Spleen (tissue), 11 donors: ENCODE data around the gene APOBEC3B. TPM values are rescaled to one million over a fixed set of nuclear protein-coding genes. Genes with fewer than 3 reads are reported as not detected.

ENCODE experiments used
- DNase-seq: peaks from one replicate; pipeline ENCODE4 v3.0.0-alpha.2; 2020
- H3K27ac ChIP-seq, 8 donors: fragments of 200-600 bp; sonication (generic) in 7 of 8; 1 replicate in 4 of 8; 2 replicates in 4 of 8; pipeline versions ENCODE4 v1.5.0 to v1.8.0; 2016 to 2021; ENCODE audit warnings: inconsistent platforms in 4 of 8, mild to moderate bottlenecking in 4 of 8, moderate library complexity in 1 of 8
- H3K27me3 ChIP-seq, 7 donors: fragments of 200-600 bp; sonication (generic) in 6 of 7; replicated peaks in 1 of 7; 1 replicate in 4 of 7; 2 replicates in 3 of 7; pipeline versions ENCODE4 v1.5.0 to v1.8.0; 2016 to 2021; ENCODE audit warnings: inconsistent platforms in 3 of 7, mild to moderate bottlenecking in 1 of 7
- H3K36me3 ChIP-seq, 6 donors: fragments of 200-600 bp; sonication (generic) in 5 of 6; 1 replicate in 4 of 6; 2 replicates in 2 of 6; pipeline versions ENCODE4 v1.5.0 to v1.8.0; 2016 to 2021; ENCODE audit warnings: inconsistent platforms in 2 of 6
- H3K4me1 ChIP-seq, 6 donors: fragments of 200-600 bp; sonication (generic) in 5 of 6; 1 replicate in 3 of 6; 2 replicates in 3 of 6; pipeline versions ENCODE4 v1.5.0 to v1.8.0; 2016 to 2021; ENCODE audit warnings: inconsistent platforms in 3 of 6
- H3K4me3 ChIP-seq, 8 donors: fragments of 200-600 bp; sonication (generic) in 7 of 8; 1 replicate in 4 of 8; 2 replicates in 4 of 8; pipeline versions ENCODE4 v1.5.0 to v1.8.0; 2016 to 2021; ENCODE audit warnings: inconsistent platforms in 4 of 8, mild to moderate bottlenecking in 4 of 8, moderate library complexity in 2 of 8
- H3K9me3 ChIP-seq, 8 donors: fragments of 200-600 bp; sonication (generic) in 7 of 8; 1 replicate in 4 of 8; 2 replicates in 4 of 8; pipeline versions ENCODE4 v1.5.0 to v1.8.0; 2016 to 2021; ENCODE audit warnings: inconsistent platforms in 4 of 8
- CTCF ChIP-seq, 11 experiments: fragments of 200-600 bp in 7 of 11; fragments of 450-650 bp in 4 of 11; sonication (generic) in 4 of 11; IDR thresholded peaks in 8 of 11; conservative IDR thresholded peaks in 3 of 11; 1 replicate in 7 of 11; 2 replicates in 4 of 11; pipeline versions ENCODE4 v1.4.0 to v1.8.0; 2016 to 2021; ENCODE audit warnings: antibody characterized with exemption in 11 of 11, inconsistent platforms in 4 of 11, mild to moderate bottlenecking in 1 of 11
- POLR2A ChIP-seq, 3 donors: fragments of 450-650 bp; IDR thresholded peaks; one replicate each; pipeline ENCODE4 v1.5.1; 2017; ENCODE audit warnings: antibody characterized with exemption in 3 of 3, mild to moderate bottlenecking in 1 of 3
- POLR2AphosphoS5 ChIP-seq, 3 donors: sonication (generic); formaldehyde crosslinking; IDR thresholded peaks; one replicate each; pipeline ENCODE4 v1.5.1; 2017; ENCODE audit warnings: antibody characterized with exemption in 3 of 3
- WGBS, 5 donors: extraction: QIAGEN DNeasy Blood & Tissue Kit in 3 of 5; methylation state at CpG; one replicate each; pipeline versions ENCODE4 v1.1.5 to v1.1.7; 2013 to 2018; 5-methylcytosine and 5-hydroxymethylcytosine counted together
- intact Hi-C: fragments of 100-400 bp; cut with DNase I; formaldehyde crosslinking; loops from one replicate; pipeline ENCODE4 v1.15.0; 2023; ENCODE audit warnings: low total_unique reads
- polyA plus RNA-seq, 3 donors: library from polyadenylated mRNA; stranded (reverse); fragments of 200-250 nt; gene quantifications; one replicate each; pipeline ENCODE4 v1.2.1, GENCODE V29; 2013
- total RNA-seq, 7 donors: library from RNA; depleted of rRNA in 3 of 7; stranded (reverse); fragments of >200 nt in 3 of 7; fragmentation: NEBNext Ultra II Directional in 4 of 7; extraction: Animal tissue kit (Norgen Biotek cat#: 25700) in 4 of 7; gene quantifications; one replicate each; pipeline versions ENCODE4 v1.1.0 to v1.2.1, GENCODE V29; 2016 to 2021
- donor health status: healthy with polysubstance abuse.
- donor health status: DM: no; HTN: no; CAD: no; lungs with moderate emphysema.
- donor health status: DM: no; HTN: no; CAD: no.
- donor health status: Bipolar disorder and iron deficiency.
- donor health status: healthy.
- donor health status: DM: no; HTN: no; CAD: no.
- donor health status: DM: yes; HTN: yes; CAD: no.

The APOBEC3B gene
- total and polyA plus RNA-seq, 10 donors, result 1.2 to 14.0 (median 4.3) TPM; not detected in 1

GRCh38 chr22:38940811-38941384, 41.2 kb upstream of the APOBEC3B start:
- H3K27me3 ChIP-seq, result peaks cover 0 to 17% (median 0%) of the 10 kb centered on the region in 7 donors
- DNase-seq, result no peak
- H3K36me3 ChIP-seq, result no peaks in the 10 kb centered on the region
- H3K4me1 ChIP-seq, result peaks cover 4 to 50% (median 31%) of the 10 kb centered on the region in 6 donors
- H3K27ac ChIP-seq, result peak overlapping the region in 7 of 8 donors; percentile 34 to 88 (median 76)
- peak overlapping the region in 1 of 8 donors; percentile 58 for H3K4me3 ChIP-seq
- TF ChIP-seq CTCF (IDR thresholded peaks at IDR 0.05 in 8 of 11, conservative IDR thresholded peaks at IDR 0.05 in 3 of 11) (no peak), POLR2A (IDR thresholded peaks at IDR 0.05) (no peak), POLR2AphosphoS5 (IDR thresholded peaks at IDR 0.05) (no peak)
- 89 to 94% (median 93%) methylated on average over 6 of the region's 6 CpGs for WGBS, 5 donors
- intact Hi-C loops, result no loop called here
- H3K9me3 ChIP-seq, result no peaks in the 10 kb centered on the region

GRCh38 chr22:38941488-38941987, 40.6 kb upstream of the APOBEC3B start:
- Histone ChIP-seq H3K4me1 (peaks cover 4 to 52% (median 31%) of the 10 kb centered on the region in 6 donors), H3K36me3 (no peaks in the 10 kb centered on the region), H3K27ac (peak overlapping the region in 7 of 8 donors; percentile 34 to 88 (median 76)), H3K9me3 (no peaks in the 10 kb centered on the region), H3K4me3 (peak overlapping the region in 1 of 8 donors; percentile 58), H3K27me3 (peaks cover 0 to 13% (median 0%) of the 10 kb centered on the region in 7 donors)
- DNase-seq, result no peak
- TF ChIP-seq POLR2A (IDR thresholded peaks at IDR 0.05) (no peak), CTCF (IDR thresholded peaks at IDR 0.05 in 8 of 11, conservative IDR thresholded peaks at IDR 0.05 in 3 of 11) (no peak), POLR2AphosphoS5 (IDR thresholded peaks at IDR 0.05) (no peak)
- WGBS, 5 donors, result 13 to 32% (median 18%) methylated on average over 13 of the region's 13 CpGs
- intact Hi-C loops, result no loop called here

GRCh38 chr22:38942702-38943101, 39.4 kb upstream of the APOBEC3B start:
- Histone ChIP-seq H3K9me3 (no peaks in the 10 kb centered on the region), H3K27me3 (peaks cover 0 to 13% (median 0%) of the 10 kb centered on the region in 7 donors), H3K4me1 (peaks cover 4 to 58% (median 31%) of the 10 kb centered on the region in 6 donors), H3K4me3 (peak overlapping the region in 1 of 8 donors; percentile 58), H3K27ac (peak overlapping the region in 7 of 8 donors; percentile 56 to 88 (median 79)), H3K36me3 (no peaks in the 10 kb centered on the region)
- intact Hi-C loops, result no loop called here
- no peak for DNase-seq
- 48 to 72% (median 65%) methylated on average over 5 of the region's 5 CpGs for WGBS, 5 donors
- no peak for TF ChIP-seq POLR2AphosphoS5 (IDR thresholded peaks at IDR 0.05)
- TF ChIP-seq CTCF (IDR thresholded peaks at IDR 0.05 in 8 of 11, conservative IDR thresholded peaks at IDR 0.05 in 3 of 11), result no peak
- TF ChIP-seq POLR2A (IDR thresholded peaks at IDR 0.05), result no peak

DNA sequence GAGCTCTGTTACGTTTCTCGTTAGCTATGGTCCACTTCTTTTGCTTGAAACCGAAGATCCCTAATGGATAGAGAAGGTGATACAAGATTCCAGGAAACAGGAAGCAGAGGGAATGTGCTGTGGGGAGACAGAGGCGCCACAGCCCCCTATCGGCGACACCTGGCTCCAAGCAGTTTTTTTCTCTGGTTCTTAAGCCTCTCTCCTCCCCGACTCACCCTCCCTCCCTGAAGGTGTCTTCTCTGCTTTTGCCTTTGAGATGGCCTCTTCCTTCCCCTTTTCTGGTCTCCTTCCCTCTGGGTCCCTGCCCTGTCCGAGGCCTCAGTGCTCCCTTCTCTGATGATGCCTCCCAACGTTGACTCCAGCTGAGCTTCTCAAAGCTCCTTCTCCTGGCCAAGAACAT, 38.9 kb upstream of the APOBEC3B start:
- no peaks in the 10 kb centered on the region for H3K36me3 ChIP-seq
- peak overlapping the region in 1 of 8 donors; percentile 58 for H3K4me3 ChIP-seq
- no peak for DNase-seq
- H3K4me1 ChIP-seq, result peaks cover 4 to 58% (median 31%) of the 10 kb centered on the region in 6 donors
- H3K27ac ChIP-seq, result peak overlapping the region in 7 of 8 donors; percentile 56 to 88 (median 79)
- 26 to 44% (median 32%) methylated on average over 9 of the region's 9 CpGs for WGBS, 5 donors
- peaks cover 0 to 13% (median 0%) of the 10 kb centered on the region in 7 donors for H3K27me3 ChIP-seq
- no peaks in the 10 kb centered on the region for H3K9me3 ChIP-seq
- intact Hi-C loops, result no loop called here
- TF ChIP-seq POLR2A (IDR thresholded peaks at IDR 0.05) (no peak), CTCF (IDR thresholded peaks at IDR 0.05 in 8 of 11, conservative IDR thresholded peaks at IDR 0.05 in 3 of 11) (peak in 1 of 11 experiments; percentile 19)
